ENCODE results near the gene AFAP1. TPM values are rescaled to one million over a fixed set of nuclear protein-coding genes. Genes with fewer than 3 reads are reported as not detected.

AFAP1 gene
- polyA plus RNA-seq, 3 donors = not detected

DNA sequence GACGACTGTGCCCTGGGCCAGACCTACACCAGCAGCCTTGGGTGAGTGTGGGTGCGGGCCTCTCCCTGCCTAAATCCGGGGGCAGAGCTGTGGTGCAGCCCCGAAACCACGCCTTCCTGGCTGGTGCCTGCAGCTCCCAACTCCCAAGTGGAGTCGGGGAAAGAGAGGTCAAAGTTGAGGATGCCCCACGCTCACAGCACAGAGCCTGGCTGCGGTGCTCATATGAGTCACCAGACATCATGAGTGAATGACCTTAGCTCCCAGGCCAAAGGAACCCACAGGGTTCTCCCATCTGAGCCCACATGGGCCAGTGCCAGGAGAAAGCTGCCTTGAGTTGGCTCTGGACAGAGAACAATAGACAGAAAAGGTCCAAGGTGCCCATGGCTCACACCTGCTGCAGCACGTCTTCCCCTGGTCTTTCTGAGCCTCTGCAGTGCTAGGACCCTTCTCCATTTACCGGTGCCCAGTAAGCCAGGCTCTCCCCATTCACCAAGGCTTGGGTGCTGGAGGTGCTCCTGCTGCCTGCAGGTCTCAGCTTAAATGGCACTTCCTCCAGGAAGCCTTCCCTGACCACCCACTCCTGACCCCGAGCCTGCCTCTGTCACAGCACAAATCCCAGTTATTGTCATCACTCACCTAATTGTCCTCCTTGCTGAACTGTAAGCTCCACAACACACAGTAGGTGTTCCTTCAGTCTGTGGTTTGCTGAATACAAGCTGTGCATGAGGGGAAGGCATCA is 224.2 kb downstream of the AFAP1 start:
- TF ChIP-seq, protein P1, sequence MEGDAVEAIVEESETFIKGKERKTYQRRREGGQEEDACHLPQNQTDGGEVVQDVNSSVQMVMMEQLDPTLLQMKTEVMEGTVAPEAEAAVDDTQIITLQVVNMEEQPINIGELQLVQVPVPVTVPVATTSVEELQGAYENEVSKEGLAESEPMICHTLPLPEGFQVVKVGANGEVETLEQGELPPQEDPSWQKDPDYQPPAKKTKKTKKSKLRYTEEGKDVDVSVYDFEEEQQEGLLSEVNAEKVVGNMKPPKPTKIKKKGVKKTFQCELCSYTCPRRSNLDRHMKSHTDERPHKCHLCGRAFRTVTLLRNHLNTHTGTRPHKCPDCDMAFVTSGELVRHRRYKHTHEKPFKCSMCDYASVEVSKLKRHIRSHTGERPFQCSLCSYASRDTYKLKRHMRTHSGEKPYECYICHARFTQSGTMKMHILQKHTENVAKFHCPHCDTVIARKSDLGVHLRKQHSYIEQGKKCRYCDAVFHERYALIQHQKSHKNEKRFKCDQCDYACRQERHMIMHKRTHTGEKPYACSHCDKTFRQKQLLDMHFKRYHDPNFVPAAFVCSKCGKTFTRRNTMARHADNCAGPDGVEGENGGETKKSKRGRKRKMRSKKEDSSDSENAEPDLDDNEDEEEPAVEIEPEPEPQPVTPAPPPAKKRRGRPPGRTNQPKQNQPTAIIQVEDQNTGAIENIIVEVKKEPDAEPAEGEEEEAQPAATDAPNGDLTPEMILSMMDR (IDR thresholded peaks at IDR 0.05) = no peak
- no peak overlapping the region for H3K4me2 ChIP-seq (replicated peaks; ENCODE audit: extremely low read depth, low read length, poor library complexity, severe bottlenecking)
- peaks cover 0 to 8% of the 10 kb centered on the region in 2 donors for H3K9me3 ChIP-seq (replicated peaks in 1 of 2; ENCODE audit: control insufficient read depth in 1 of 2, insufficient read depth in 1 of 2, low read length in 2 of 2)
- Mint-ChIP-seq H3K27ac (no peak overlapping the region), H3K4me3 (no peak overlapping the region), H3K4me1 (peaks cover 7% of the 10 kb centered on the region), H3K36me3 (no peaks in the 10 kb centered on the region), H3K27me3 (ENCODE audit: low read depth in 3 of 3) (peaks cover 3 to 13% (median 3%) of the 10 kb centered on the region in 3 donors), H3K9me3 (peaks cover 3 to 10% (median 7%) of the 10 kb centered on the region in 7 donors)
- intact Hi-C loops (cut with micrococcal nuclease) = loop anchor here in 1 of 2 donors (10.0 kb wide), 1 partner anchor 521 kb away; the partner anchor contains the start of gene SORCS2
- no peaks in the 10 kb centered on the region for H3K4me1 ChIP-seq (ENCODE audit: control insufficient read depth in 1 of 2, insufficient read depth in 2 of 2, low read length in 2 of 2)
- 90% methylated on average over 10 of the region's 11 CpGs for WGBS (ENCODE audit: insufficient coverage)
- no peaks in the 10 kb centered on the region for H3K79me2 ChIP-seq (ENCODE audit: insufficient read depth, low read length)
- H3K4me3 ChIP-seq (replicated peaks in 1 of 3; ENCODE audit: low read depth in 2 of 3, low read length in 3 of 3) = no peak overlapping the region
- no peak overlapping the region for H3K27ac ChIP-seq (ENCODE audit: low read depth in 1 of 2, low read length in 2 of 2)
- H4K20me1 ChIP-seq (ENCODE audit: insufficient read depth, low read length) = no peaks in the 10 kb centered on the region
- H3K27me3 ChIP-seq (ENCODE audit: control insufficient read depth in 2 of 2, insufficient read depth in 2 of 2, low read length in 2 of 2) = peaks cover 0 to 5% of the 10 kb centered on the region in 2 donors
- DNase-seq = no peak
- no peak overlapping the region for H2AFZ ChIP-seq (ENCODE audit: insufficient read depth, low read depth, low read length, poor library complexity, severe bottlenecking)
- H3K9ac ChIP-seq (ENCODE audit: insufficient read depth, low read length, poor library complexity, severe bottlenecking) = no peak overlapping the region
- no peaks in the 10 kb centered on the region for H3K36me3 ChIP-seq (replicated peaks in 1 of 2; ENCODE audit: control insufficient read depth in 1 of 2, insufficient read depth in 2 of 2, low read length in 2 of 2)

- Histone ChIP-seq H2AFZ (ENCODE audit: insufficient read depth, low read depth, low read length, poor library complexity, severe bottlenecking) (no peak overlapping the region), H4K20me1 (ENCODE audit: insufficient read depth, low read length) (no peaks in the 10 kb centered on the region), H3K9me3 (replicated peaks in 1 of 2; ENCODE audit: control insufficient read depth in 1 of 2, insufficient read depth in 1 of 2, low read length in 2 of 2) (peaks cover 0 to 8% of the 10 kb centered on the region in 2 donors), H3K4me2 (replicated peaks; ENCODE audit: extremely low read depth, low read length, poor library complexity, severe bottlenecking) (no peak overlapping the region), H3K36me3 (replicated peaks in 1 of 2; ENCODE audit: control insufficient read depth in 1 of 2, insufficient read depth in 2 of 2, low read length in 2 of 2) (no peaks in the 10 kb centered on the region), H3K4me1 (ENCODE audit: control insufficient read depth in 1 of 2, insufficient read depth in 2 of 2, low read length in 2 of 2) (no peaks in the 10 kb centered on the region), H3K27ac (ENCODE audit: low read depth in 1 of 2, low read length in 2 of 2) (no peak overlapping the region), H3K27me3 (ENCODE audit: control insufficient read depth in 2 of 2, insufficient read depth in 2 of 2, low read length in 2 of 2) (peaks cover 0 to 4% of the 10 kb centered on the region in 2 donors), H3K9ac (ENCODE audit: insufficient read depth, low read length, poor library complexity, severe bottlenecking) (no peak overlapping the region), H3K4me3 (replicated peaks in 1 of 3; ENCODE audit: low read depth in 2 of 3, low read length in 3 of 3) (no peak overlapping the region), H3K79me2 (ENCODE audit: insufficient read depth, low read length) (no peaks in the 10 kb centered on the region)
- TF ChIP-seq, protein P1 (IDR thresholded peaks at IDR 0.05) = no peak
- Mint-ChIP-seq H3K4me1 (peaks cover 7% of the 10 kb centered on the region), H3K36me3 (no peaks in the 10 kb centered on the region), H3K9me3 (peaks cover 3 to 10% (median 7%) of the 10 kb centered on the region in 7 donors), H3K4me3 (no peak overlapping the region), H3K27ac (no peak overlapping the region), H3K27me3 (ENCODE audit: low read depth in 3 of 3) (peaks cover 1 to 8% (median 3%) of the 10 kb centered on the region in 3 donors)
- no peak for DNase-seq
- 100% methylated on average over 1 of the region's 1 CpG for WGBS (ENCODE audit: insufficient coverage)
- intact Hi-C loops (cut with micrococcal nuclease) = loop anchor here in 1 of 2 donors (10.0 kb wide), 1 partner anchor 520 kb away; the partner anchor contains the start of gene SORCS2
Observed at GRCh38 chr4:7714738-7715137, 224.9 kb downstream of the AFAP1 start.
